BLaER1 treated with 17β-estradiol and CSF1 and Interleukin-3, amounts not matched to agents 10 nM and 100 nM (cell line): ENCODE results near the gene LRRC8B.

Source experiments
- H3K27ac ChIP-seq, 11 experiments: shearing (Covaris generic); formaldehyde crosslinking; 2 replicates each; pipeline ENCODE4 v1.8.1; 2022
- H3K27me3 ChIP-seq, 11 experiments: shearing (Covaris generic); formaldehyde crosslinking; 2 replicates each; pipeline ENCODE4 v1.8.1; 2022
- H3K36me3 ChIP-seq, 11 experiments: shearing (Covaris generic); formaldehyde crosslinking; 2 replicates each; pipeline ENCODE4 v1.8.1; 2022
- H3K4me1 ChIP-seq, 10 experiments: shearing (Covaris generic); formaldehyde crosslinking; 2 replicates each; pipeline ENCODE4 v1.8.1; 2022
- H3K4me2 ChIP-seq, 11 experiments: shearing (Covaris generic); formaldehyde crosslinking; 2 replicates each; pipeline ENCODE4 v1.8.1; 2022
- H3K4me3 ChIP-seq, 10 experiments: shearing (Covaris generic); formaldehyde crosslinking; 2 replicates each; pipeline ENCODE4 v1.8.1; 2022
- H3K9ac ChIP-seq, 11 experiments: shearing (Covaris generic); formaldehyde crosslinking; 2 replicates each; pipeline ENCODE4 v1.8.1; 2022
- H3K9me3 ChIP-seq, 11 experiments: shearing (Covaris generic); formaldehyde crosslinking; replicated peaks in 1 of 11; 2 replicates each; pipeline ENCODE4 v1.8.1; 2022
- H4K20me1 ChIP-seq, 11 experiments: shearing (Covaris generic); formaldehyde crosslinking; 2 replicates each; pipeline ENCODE4 v1.8.1; 2022
- Cebpa-rat ChIP-seq, 11 experiments: shearing (Covaris generic); IDR thresholded peaks; 2 replicates each; pipeline ENCODE4 v1.8.1; 2022

The LRRC8B gene

DNA sequence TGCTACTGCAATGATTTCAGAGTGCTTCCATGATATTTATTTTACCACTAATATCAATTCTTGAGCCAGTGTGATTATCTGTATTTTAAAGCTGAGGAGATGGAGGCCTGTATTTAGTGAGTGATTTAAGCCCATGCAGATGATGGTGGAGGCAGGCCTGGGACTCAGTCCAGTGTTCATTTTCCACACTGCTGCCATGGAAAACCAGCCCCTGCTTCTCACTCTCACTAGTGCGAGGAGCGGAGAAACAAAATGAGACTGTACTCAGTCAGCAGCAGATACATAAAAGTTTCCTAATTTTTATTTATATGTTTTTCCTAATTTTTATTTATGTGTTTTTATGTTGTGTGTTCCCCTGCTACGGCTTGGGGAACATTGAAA lies 32.8 kb downstream of the LRRC8B start:
- TF ChIP-seq Cebpa-rat (IDR thresholded peaks at IDR 0.05), result no peak
- H3K36me3 ChIP-seq, result peaks cover 5 to 75% (median 55%) of the 10 kb centered on the region in 11 experiments; a peak in 21 of 22 replicates
- peaks cover 3 to 49% (median 17%) of the 10 kb centered on the region in 10 experiments for H3K4me1 ChIP-seq
- H3K9me3 ChIP-seq, result peaks cover 0 to 35% (median 25%) of the 10 kb centered on the region in 11 experiments; a peak in 21 of 22 replicates
- no peak overlapping the region for H3K9ac ChIP-seq
- peaks cover 0 to 2% (median 0%) of the 10 kb centered on the region in 11 experiments; a peak in 2 of 22 replicates for H4K20me1 ChIP-seq
- H3K4me2 ChIP-seq, result peak overlapping the region in 5 of 11 experiments; percentile 31 to 69 (median 54); a peak in 8 of 22 replicates
- peak overlapping the region in 4 of 11 experiments; percentile 12 to 70 (median 42); a peak in 7 of 22 replicates for H3K27ac ChIP-seq
- H3K27me3 ChIP-seq, result no peaks in the 10 kb centered on the region
- H3K4me3 ChIP-seq, result no peak overlapping the region

DNA sequence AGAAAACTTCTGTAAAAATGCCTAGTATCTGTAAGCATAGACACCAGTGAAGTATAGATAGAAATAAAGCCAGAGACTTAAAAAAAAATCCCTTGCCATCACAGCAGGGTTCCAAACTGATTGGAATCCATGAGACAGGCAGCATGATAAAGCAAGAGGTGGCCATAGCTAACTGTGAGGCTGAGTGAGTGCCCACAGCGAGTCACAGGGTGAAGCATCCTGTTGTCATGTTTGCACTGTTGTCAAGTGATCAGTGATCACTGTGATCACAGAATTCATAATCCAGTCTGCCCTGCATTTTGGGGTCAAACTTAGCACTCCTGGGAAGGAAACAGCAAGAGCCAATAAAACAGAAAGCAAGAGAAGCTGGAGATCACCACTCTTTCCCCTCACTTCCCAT lies 33.3 kb downstream of the LRRC8B start:
- Histone ChIP-seq H3K36me3 (peaks cover 5 to 77% (median 56%) of the 10 kb centered on the region in 11 experiments; a peak in 21 of 22 replicates), H3K9me3 (peaks cover 0 to 35% (median 25%) of the 10 kb centered on the region in 11 experiments; a peak in 21 of 22 replicates), H3K4me1 (peaks cover 0 to 48% (median 14%) of the 10 kb centered on the region in 10 experiments; a peak in 16 of 20 replicates), H3K27me3 (no peaks in the 10 kb centered on the region), H4K20me1 (peaks cover 0 to 4% (median 0%) of the 10 kb centered on the region in 11 experiments; a peak in 2 of 22 replicates), H3K9ac (no peak overlapping the region), H3K27ac (peak overlapping the region in 4 of 11 experiments; percentile 12 to 70 (median 42); a peak in 6 of 22 replicates), H3K4me2 (peak overlapping the region in 2 of 11 experiments; percentile 6 to 69; a peak in 1 of 22 replicates), H3K4me3 (no peak overlapping the region)
- TF ChIP-seq Cebpa-rat (IDR thresholded peaks at IDR 0.05), result no peak

GRCh38 chr1:89563957-89564604 lies 39.5 kb downstream of the LRRC8B start:
- Histone ChIP-seq H3K36me3 (peaks cover 3 to 58% (median 30%) of the 10 kb centered on the region in 11 experiments), H3K27ac (no peak overlapping the region), H3K4me3 (no peak overlapping the region), H3K9me3 (peaks cover 0 to 19% (median 14%) of the 10 kb centered on the region in 11 experiments; a peak in 21 of 22 replicates), H3K27me3 (no peaks in the 10 kb centered on the region), H3K4me1 (peaks cover 0 to 13% (median 0%) of the 10 kb centered on the region in 10 experiments; a peak in 4 of 20 replicates), H4K20me1 (peaks cover 0 to 32% (median 0%) of the 10 kb centered on the region in 11 experiments; a peak in 8 of 22 replicates), H3K4me2 (no peak overlapping the region), H3K9ac (no peak overlapping the region)
- no peak for TF ChIP-seq Cebpa-rat (IDR thresholded peaks at IDR 0.05)

DNA sequence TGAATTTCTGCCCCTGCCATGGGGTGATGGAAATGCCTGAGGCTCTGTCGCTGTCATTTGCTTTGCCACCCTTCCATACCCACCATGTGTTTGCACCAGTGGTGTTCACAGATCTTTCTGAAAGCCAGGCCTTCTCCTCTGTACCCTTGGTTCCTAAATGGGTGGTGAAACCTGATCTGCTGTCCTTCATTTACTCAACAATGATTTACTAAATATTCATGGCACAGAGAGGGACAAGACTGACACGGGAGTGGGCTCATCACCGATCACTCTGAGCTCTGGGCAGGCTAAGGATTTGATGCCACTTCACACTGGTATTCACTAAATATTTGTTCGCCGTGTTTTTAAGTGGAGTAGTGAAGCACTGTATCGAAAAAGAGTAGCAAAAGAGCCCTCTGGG lies 40.9 kb downstream of the LRRC8B start:
- peaks cover 0 to 32% (median 0%) of the 10 kb centered on the region in 11 experiments; a peak in 8 of 22 replicates for H4K20me1 ChIP-seq
- H3K4me2 ChIP-seq, result no peak overlapping the region
- H3K4me1 ChIP-seq, result peaks cover 0 to 13% (median 0%) of the 10 kb centered on the region in 10 experiments; a peak in 4 of 20 replicates
- no peak for TF ChIP-seq Cebpa-rat (IDR thresholded peaks at IDR 0.05)
- H3K36me3 ChIP-seq, result peaks cover 8 to 62% (median 33%) of the 10 kb centered on the region in 11 experiments; a peak in 21 of 22 replicates
- H3K4me3 ChIP-seq, result no peak overlapping the region
- H3K27ac ChIP-seq, result no peak overlapping the region
- no peak overlapping the region for H3K9ac ChIP-seq
- H3K27me3 ChIP-seq, result no peaks in the 10 kb centered on the region
- peaks cover 14 to 23% (median 18%) of the 10 kb centered on the region in 11 experiments for H3K9me3 ChIP-seq

DNA sequence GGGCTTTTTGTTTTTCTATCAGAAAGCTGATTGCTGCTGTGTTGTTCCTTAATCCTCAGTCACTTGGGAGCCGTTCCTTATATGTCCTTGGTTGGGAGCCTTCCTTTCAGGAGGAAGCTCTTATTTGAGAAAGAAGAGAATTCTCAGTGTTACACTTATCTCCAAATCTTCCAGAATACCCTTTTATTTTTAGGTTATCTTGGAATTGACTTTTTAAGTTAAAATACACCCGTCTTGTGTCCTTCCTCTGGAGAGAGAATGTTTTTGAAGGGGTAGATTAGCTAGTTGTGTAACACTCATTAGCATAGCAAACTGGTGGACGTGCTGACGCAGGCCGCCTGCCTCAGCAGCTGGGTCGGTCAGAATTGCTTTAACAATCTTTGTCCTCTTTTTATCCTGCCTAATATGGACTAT lies 42.1 kb downstream of the LRRC8B start:
- Histone ChIP-seq H3K4me2 (peak overlapping the region in 3 of 11 experiments; percentile 4 to 28 (median 18); a peak in 3 of 22 replicates), H3K9ac (no peak overlapping the region), H3K4me1 (peaks cover 0 to 13% (median 0%) of the 10 kb centered on the region in 10 experiments; a peak in 4 of 20 replicates), H3K4me3 (no peak overlapping the region), H3K27ac (no peak overlapping the region), H3K9me3 (peaks cover 18 to 30% (median 27%) of the 10 kb centered on the region in 11 experiments), H3K36me3 (peaks cover 8 to 72% (median 46%) of the 10 kb centered on the region in 11 experiments; a peak in 21 of 22 replicates), H3K27me3 (no peaks in the 10 kb centered on the region), H4K20me1 (peaks cover 0 to 32% (median 0%) of the 10 kb centered on the region in 11 experiments; a peak in 8 of 22 replicates)
- no peak for TF ChIP-seq Cebpa-rat (IDR thresholded peaks at IDR 0.05)

DNA sequence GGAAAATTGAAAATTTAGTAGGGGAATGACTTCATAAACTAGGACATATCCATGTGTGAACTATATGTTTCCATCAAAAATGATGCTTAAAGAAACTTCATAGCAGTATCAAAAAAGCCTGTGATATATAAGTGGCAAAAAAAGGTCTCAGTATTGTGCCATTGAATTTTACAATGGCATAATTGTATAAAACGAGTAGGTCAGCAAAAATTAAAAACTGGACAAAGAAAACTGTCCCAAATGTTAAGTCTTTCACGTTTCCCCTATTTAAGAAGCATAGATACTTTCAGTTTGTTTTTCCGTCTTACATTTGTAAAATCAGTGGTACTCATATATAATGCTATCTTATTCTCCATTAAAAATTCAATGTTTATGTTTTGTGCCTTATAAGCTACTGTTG lies 43.2 kb downstream of the LRRC8B start:
- Histone ChIP-seq H3K27me3 (no peaks in the 10 kb centered on the region), H3K27ac (no peak overlapping the region), H3K4me1 (peaks cover 0 to 17% (median 0%) of the 10 kb centered on the region in 10 experiments; a peak in 4 of 20 replicates), H4K20me1 (peaks cover 0 to 32% (median 0%) of the 10 kb centered on the region in 11 experiments; a peak in 7 of 22 replicates), H3K9me3 (peaks cover 18 to 29% (median 24%) of the 10 kb centered on the region in 11 experiments; a peak in 21 of 22 replicates), H3K4me3 (no peak overlapping the region), H3K4me2 (no peak overlapping the region), H3K9ac (no peak overlapping the region), H3K36me3 (peaks cover 8 to 73% (median 51%) of the 10 kb centered on the region in 11 experiments; a peak in 21 of 22 replicates)
- TF ChIP-seq Cebpa-rat (IDR thresholded peaks at IDR 0.05), result no peak

DNA sequence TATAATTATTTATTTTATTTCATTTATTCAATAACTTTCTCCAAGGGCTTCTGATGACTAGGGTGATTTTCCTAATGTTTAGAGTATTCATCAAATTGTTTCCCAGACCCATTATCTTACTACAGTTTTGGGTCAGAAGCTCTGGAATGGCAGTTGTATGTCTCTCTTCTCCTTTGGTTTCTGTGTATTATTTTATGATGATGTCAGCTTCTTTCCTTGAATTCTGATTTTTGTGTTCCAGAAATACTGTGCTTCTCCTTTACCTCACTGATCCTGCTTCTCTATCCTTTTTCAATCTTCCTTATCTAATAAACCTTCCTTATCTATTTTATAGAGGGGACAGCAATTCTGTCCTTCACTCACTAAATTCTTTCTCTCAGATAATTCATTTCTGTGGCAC lies 48.8 kb downstream of the LRRC8B start:
- Histone ChIP-seq H3K4me2 (no peak overlapping the region), H3K27ac (no peak overlapping the region), H3K4me1 (0 out of 20 replicates have a peak, but pooled peaks cover 0 to 5% (median 0%) of the 10 kb centered on the region in 10 experiments), H3K4me3 (no peak overlapping the region), H3K36me3 (peaks cover 21 to 80% (median 72%) of the 10 kb centered on the region in 11 experiments), H3K9ac (no peak overlapping the region), H3K9me3 (peaks cover 18 to 29% (median 24%) of the 10 kb centered on the region in 11 experiments; a peak in 21 of 22 replicates), H4K20me1 (no peaks in the 10 kb centered on the region), H3K27me3 (no peaks in the 10 kb centered on the region)
- no peak for TF ChIP-seq Cebpa-rat (IDR thresholded peaks at IDR 0.05)

- Histone ChIP-seq H3K27me3 (no peaks in the 10 kb centered on the region), H3K4me2 (no peak overlapping the region), H3K27ac (no peak overlapping the region), H3K9ac (no peak overlapping the region), H3K36me3 (peaks cover 21 to 78% (median 68%) of the 10 kb centered on the region in 11 experiments), H3K4me3 (no peak overlapping the region), H3K9me3 (peaks cover 14 to 20% (median 16%) of the 10 kb centered on the region in 11 experiments; a peak in 21 of 22 replicates), H3K4me1 (0 out of 20 replicates have a peak, but pooled peaks cover 0 to 5% (median 0%) of the 10 kb centered on the region in 10 experiments), H4K20me1 (0 out of 22 replicates have a peak, but pooled peaks cover 0 to 3% (median 0%) of the 10 kb centered on the region in 11 experiments)
- TF ChIP-seq Cebpa-rat (IDR thresholded peaks at IDR 0.05), result no peak
Measured at GRCh38 chr1:89574621-89575020, 50.0 kb downstream of the LRRC8B start.

DNA sequence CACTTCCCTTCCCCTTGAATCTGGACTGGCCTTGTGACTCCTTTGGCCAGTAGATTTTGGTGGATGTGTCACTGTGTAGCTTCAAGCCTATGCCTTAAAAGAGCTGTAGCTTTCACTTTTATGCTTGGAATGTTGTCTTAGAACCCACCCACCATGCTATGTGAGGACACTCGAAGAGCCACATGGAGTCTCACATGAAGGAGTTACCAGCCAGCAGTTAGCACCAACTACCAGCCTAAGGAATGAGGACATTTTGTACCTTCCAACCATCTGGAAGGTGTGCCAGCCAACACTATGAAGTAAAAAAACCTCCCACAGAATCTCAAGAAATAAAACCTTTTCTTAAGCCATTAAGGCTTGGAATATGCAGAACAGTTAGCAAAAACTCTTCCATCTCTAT lies 50.6 kb downstream of the LRRC8B start:
- Histone ChIP-seq H3K9me3 (peaks cover 8 to 14% (median 11%) of the 10 kb centered on the region in 11 experiments; a peak in 20 of 22 replicates), H3K36me3 (peaks cover 22 to 78% (median 68%) of the 10 kb centered on the region in 11 experiments), H3K27me3 (no peaks in the 10 kb centered on the region), H3K9ac (no peak overlapping the region), H4K20me1 (0 out of 22 replicates have a peak, but pooled peaks cover 0 to 3% (median 0%) of the 10 kb centered on the region in 11 experiments), H3K4me2 (no peak overlapping the region), H3K4me1 (0 out of 20 replicates have a peak, but pooled peaks cover 0 to 5% (median 0%) of the 10 kb centered on the region in 10 experiments), H3K27ac (no peak overlapping the region), H3K4me3 (no peak overlapping the region)
- no peak for TF ChIP-seq Cebpa-rat (IDR thresholded peaks at IDR 0.05)
